Activated T-cell treated with anti-CD3 and anti-CD28 coated beads, Interleukin-2, amount 50 U/mL, for 4 hours (primary cell): ENCODE measurements around the gene ARPP21. TPM values are rescaled to one million over a fixed set of nuclear protein-coding genes. Genes with fewer than 3 reads are reported as not detected.

Experiments used
- ATAC-seq, 2 donors: fragments of 200-7000 bp; cut with Tn5 transposase; one replicate each; pipeline ENCODE4 v1.10.0; 2021
- DNase-seq: peaks from one replicate; pipeline ENCODE4 v3.0.0-alpha.2; 2020
- H3K27me3 Mint-ChIP-seq: one replicate; pipeline ENCODE4 v1.8.0; 2021; ENCODE audit warnings: low read depth, mixed read lengths
- H3K36me3 Mint-ChIP-seq: one replicate; pipeline ENCODE4 v1.8.0; 2022; ENCODE audit warnings: mixed read lengths; ENCODE audit not compliant: insufficient read depth
- H3K4me1 Mint-ChIP-seq: one replicate; pipeline ENCODE4 v1.8.0; 2021; ENCODE audit warnings: low read depth, mixed read lengths
- H3K4me3 Mint-ChIP-seq: one replicate; pipeline ENCODE4 v1.8.0; 2021; ENCODE audit warnings: mild to moderate bottlenecking, moderate library complexity, mixed read lengths
- H3K9me3 Mint-ChIP-seq: one replicate; pipeline ENCODE4 v1.8.0; 2021; ENCODE audit warnings: mixed read lengths
- total RNA-seq, 3 donors: library from RNA; stranded (reverse); gene quantifications; one replicate each; pipeline ENCODE4 v1.2.1, GENCODE V29; 2021

The ARPP21 gene
- total RNA-seq, 3 donors from 2014 or later = not detected

GRCh38 chr3:35651426-35651825 lies 12.1 kb downstream of the ARPP21 start:
- H3K4me3 Mint-ChIP-seq = no peak overlapping the region
- no peaks in the 10 kb centered on the region for H3K36me3 Mint-ChIP-seq
- no peaks in the 10 kb centered on the region for H3K4me1 Mint-ChIP-seq
- H3K9me3 Mint-ChIP-seq = no peaks in the 10 kb centered on the region
- no peaks in the 10 kb centered on the region for H3K27me3 Mint-ChIP-seq
- DNase-seq = no peak
- ATAC-seq = no peak

- Mint-ChIP-seq H3K9me3 (no peaks in the 10 kb centered on the region), H3K36me3 (no peaks in the 10 kb centered on the region), H3K27me3 (no peaks in the 10 kb centered on the region), H3K4me1 (no peaks in the 10 kb centered on the region), H3K4me3 (no peak overlapping the region)
- no peak for ATAC-seq
- DNase-seq = no peak
Observed at GRCh38 chr3:35651851-35652250, 12.5 kb downstream of the ARPP21 start.

GRCh38 chr3:35653347-35653746 lies 14.0 kb downstream of the ARPP21 start:
- DNase-seq (no peak), ATAC-seq (no peak)
- H3K4me1 Mint-ChIP-seq = no peaks in the 10 kb centered on the region
- H3K4me3 Mint-ChIP-seq = no peak overlapping the region
- H3K27me3 Mint-ChIP-seq = no peaks in the 10 kb centered on the region
- H3K36me3 Mint-ChIP-seq = no peaks in the 10 kb centered on the region
- no peaks in the 10 kb centered on the region for H3K9me3 Mint-ChIP-seq

GRCh38 chr3:35654476-35654875 lies 15.2 kb downstream of the ARPP21 start:
- H3K27me3 Mint-ChIP-seq = no peaks in the 10 kb centered on the region
- H3K9me3 Mint-ChIP-seq = no peaks in the 10 kb centered on the region
- H3K36me3 Mint-ChIP-seq = no peaks in the 10 kb centered on the region
- H3K4me3 Mint-ChIP-seq = no peak overlapping the region
- no peak for ATAC-seq
- H3K4me1 Mint-ChIP-seq = no peaks in the 10 kb centered on the region
- DNase-seq = no peak

- Mint-ChIP-seq H3K9me3 (no peaks in the 10 kb centered on the region), H3K4me3 (no peak overlapping the region), H3K27me3 (no peaks in the 10 kb centered on the region), H3K4me1 (no peaks in the 10 kb centered on the region), H3K36me3 (no peaks in the 10 kb centered on the region)
- DNase-seq (no peak), ATAC-seq (no peak)
Observed at GRCh38 chr3:35658686-35659085, 19.4 kb downstream of the ARPP21 start.

- DNase-seq (no peak), ATAC-seq (no peak)
- no peaks in the 10 kb centered on the region for H3K9me3 Mint-ChIP-seq
- H3K27me3 Mint-ChIP-seq = no peaks in the 10 kb centered on the region
- H3K4me1 Mint-ChIP-seq = no peaks in the 10 kb centered on the region
- no peaks in the 10 kb centered on the region for H3K36me3 Mint-ChIP-seq
- no peak overlapping the region for H3K4me3 Mint-ChIP-seq
Observed at GRCh38 chr3:35659768-35660167, 20.4 kb downstream of the ARPP21 start.

- DNase-seq = no peak
- no peaks in the 10 kb centered on the region for H3K27me3 Mint-ChIP-seq
- H3K36me3 Mint-ChIP-seq = no peaks in the 10 kb centered on the region
- no peak overlapping the region for H3K4me3 Mint-ChIP-seq
- no peaks in the 10 kb centered on the region for H3K9me3 Mint-ChIP-seq
- no peak for ATAC-seq
- H3K4me1 Mint-ChIP-seq = no peaks in the 10 kb centered on the region
Observed at GRCh38 chr3:35663471-35663870, 24.1 kb downstream of the ARPP21 start.

- ATAC-seq (no peak), DNase-seq (no peak)
- Mint-ChIP-seq H3K36me3 (no peaks in the 10 kb centered on the region), H3K4me3 (no peak overlapping the region), H3K9me3 (no peaks in the 10 kb centered on the region), H3K27me3 (no peaks in the 10 kb centered on the region), H3K4me1 (no peaks in the 10 kb centered on the region)
Observed at GRCh38 chr3:35664460-35664919, 25.2 kb downstream of the ARPP21 start.

GRCh38 chr3:35665390-35666055 lies 26.2 kb downstream of the ARPP21 start:
- Mint-ChIP-seq H3K36me3 (no peaks in the 10 kb centered on the region), H3K4me1 (no peaks in the 10 kb centered on the region), H3K4me3 (no peak overlapping the region), H3K27me3 (no peaks in the 10 kb centered on the region), H3K9me3 (no peaks in the 10 kb centered on the region)
- ATAC-seq = no peak
- DNase-seq = no peak

GRCh38 chr3:35666888-35667287 lies 27.6 kb downstream of the ARPP21 start:
- no peak for ATAC-seq
- DNase-seq = no peak
- no peaks in the 10 kb centered on the region for H3K9me3 Mint-ChIP-seq
- no peaks in the 10 kb centered on the region for H3K4me1 Mint-ChIP-seq
- no peak overlapping the region for H3K4me3 Mint-ChIP-seq
- H3K36me3 Mint-ChIP-seq = no peaks in the 10 kb centered on the region
- no peaks in the 10 kb centered on the region for H3K27me3 Mint-ChIP-seq

- Mint-ChIP-seq H3K4me3 (no peak overlapping the region), H3K27me3 (no peaks in the 10 kb centered on the region), H3K4me1 (no peaks in the 10 kb centered on the region), H3K36me3 (no peaks in the 10 kb centered on the region), H3K9me3 (no peaks in the 10 kb centered on the region)
- DNase-seq (no peak), ATAC-seq (no peak)
Observed at GRCh38 chr3:35670408-35670965, 31.2 kb downstream of the ARPP21 start.

GRCh38 chr3:35671483-35671882 lies 32.2 kb downstream of the ARPP21 start:
- H3K4me1 Mint-ChIP-seq = no peaks in the 10 kb centered on the region
- H3K4me3 Mint-ChIP-seq = no peak overlapping the region
- no peaks in the 10 kb centered on the region for H3K36me3 Mint-ChIP-seq
- ATAC-seq (no peak), DNase-seq (no peak)
- H3K27me3 Mint-ChIP-seq = no peaks in the 10 kb centered on the region
- no peaks in the 10 kb centered on the region for H3K9me3 Mint-ChIP-seq

- DNase-seq = no peak
- no peak for ATAC-seq
- H3K27me3 Mint-ChIP-seq = no peaks in the 10 kb centered on the region
- no peaks in the 10 kb centered on the region for H3K4me1 Mint-ChIP-seq
- H3K36me3 Mint-ChIP-seq = no peaks in the 10 kb centered on the region
- H3K4me3 Mint-ChIP-seq = no peak overlapping the region
- H3K9me3 Mint-ChIP-seq = no peaks in the 10 kb centered on the region
Observed at GRCh38 chr3:35673017-35673416, 33.7 kb downstream of the ARPP21 start.

GRCh38 chr3:35674451-35675109 lies 35.3 kb downstream of the ARPP21 start:
- H3K36me3 Mint-ChIP-seq = no peaks in the 10 kb centered on the region
- H3K4me1 Mint-ChIP-seq = no peaks in the 10 kb centered on the region
- H3K27me3 Mint-ChIP-seq = no peaks in the 10 kb centered on the region
- no peak for DNase-seq
- no peaks in the 10 kb centered on the region for H3K9me3 Mint-ChIP-seq
- ATAC-seq = no peak
- no peak overlapping the region for H3K4me3 Mint-ChIP-seq

GRCh38 chr3:35675206-35675605 lies 35.9 kb downstream of the ARPP21 start:
- no peak for ATAC-seq
- no peak for DNase-seq
- Mint-ChIP-seq H3K27me3 (no peaks in the 10 kb centered on the region), H3K4me3 (no peak overlapping the region), H3K4me1 (no peaks in the 10 kb centered on the region), H3K36me3 (no peaks in the 10 kb centered on the region), H3K9me3 (no peaks in the 10 kb centered on the region)
